OCI-M2 (cell line): ENCODE results near the gene EIF4A3.
"Not testable (repeated sequence)": the region's sequence is repeated elsewhere in the genome, so short reads cannot be mapped to it uniquely, and the experiment has no call there.

ENCODE experiments used
- DNase-seq: peaks from one replicate; lab custom pipeline; 2025; ENCODE audit not compliant: unreplicated experiment; lab: John Stamatoyannopoulos, UW

The EIF4A3 gene

DNA sequence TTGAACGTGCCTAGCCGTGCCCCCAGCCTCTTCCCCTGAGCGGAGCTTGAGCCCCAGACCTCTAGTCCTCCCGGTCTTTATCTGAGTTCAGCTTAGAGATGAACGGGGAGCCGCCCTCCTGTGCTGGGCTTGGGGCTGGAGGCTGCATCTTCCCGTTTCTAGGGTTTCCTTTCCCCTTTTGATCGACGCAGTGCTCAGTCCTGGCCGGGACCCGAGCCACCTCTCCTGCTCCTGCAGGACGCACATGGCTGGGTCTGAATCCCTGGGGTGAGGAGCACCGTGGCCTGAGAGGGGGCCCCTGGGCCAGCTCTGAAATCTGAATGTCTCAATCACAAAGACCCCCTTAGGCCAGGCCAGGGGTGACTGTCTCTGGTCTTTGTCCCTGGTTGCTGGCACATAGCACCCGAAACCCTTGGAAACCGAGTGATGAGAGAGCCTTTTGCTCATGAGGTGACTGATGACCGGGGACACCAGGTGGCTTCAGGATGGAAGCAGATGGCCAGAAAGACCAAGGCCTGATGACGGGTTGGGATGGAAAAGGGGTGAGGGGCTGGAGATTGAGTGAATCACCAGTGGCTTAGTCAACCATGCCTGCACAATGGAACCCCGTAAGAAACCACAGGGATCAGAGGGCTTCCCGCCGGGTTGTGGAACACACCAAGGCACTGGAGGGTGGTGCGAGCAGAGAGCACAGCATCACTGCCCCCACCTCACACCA lies 44.8 kb downstream of the EIF4A3 start:
- DNase-seq, result peak; percentile 8

DNA sequence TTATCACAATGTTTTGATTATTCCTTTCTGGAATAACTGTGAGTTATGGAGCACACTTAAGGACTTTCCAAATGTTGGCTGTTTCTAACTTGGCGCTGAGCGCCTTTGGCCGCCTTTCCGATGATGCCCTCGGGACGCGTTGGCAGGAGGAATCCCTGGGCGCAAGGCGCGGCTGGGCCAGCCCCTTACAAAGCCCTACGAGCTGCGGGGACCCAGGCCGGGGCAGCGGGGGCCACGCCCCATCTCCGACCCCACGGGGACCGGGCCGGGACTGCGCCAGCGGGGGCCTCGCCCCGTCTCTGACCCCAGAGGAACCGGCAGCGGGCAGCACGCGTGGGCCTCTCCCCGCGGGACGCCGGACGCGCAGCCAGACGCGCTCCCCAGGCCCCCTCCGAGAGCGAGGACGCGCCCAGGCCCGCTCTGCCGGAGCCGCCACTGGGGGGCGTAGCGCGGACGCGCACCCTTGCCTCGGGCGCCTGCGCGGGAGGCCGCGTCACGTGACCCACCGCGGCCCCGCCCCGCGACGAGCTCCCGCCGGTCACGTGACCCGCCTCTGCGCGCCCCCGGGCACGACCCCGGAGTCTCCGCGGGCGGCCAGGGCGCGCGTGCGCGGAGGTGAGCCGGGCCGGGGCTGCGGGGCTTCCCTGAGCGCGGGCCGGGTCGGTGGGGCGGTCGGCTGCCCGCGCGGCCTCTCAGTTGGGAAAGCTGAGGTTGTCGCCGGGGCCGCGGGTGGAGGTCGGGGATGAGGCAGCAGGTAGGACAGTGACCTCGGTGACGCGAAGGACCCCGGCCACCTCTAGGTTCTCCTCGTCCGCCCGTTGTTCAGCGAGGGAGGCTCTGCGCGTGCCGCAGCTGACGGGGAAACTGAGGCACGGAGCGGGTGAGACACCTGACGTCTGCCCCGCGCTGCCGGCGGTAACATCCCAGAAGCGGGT lies 45.6 kb downstream of the EIF4A3 start, which contains the start of gene GAA:
Gene GAA, plus strand, starts transcription at position 571 of the 935 bp plus-strand sequence. CDS start 3,006 bp downstream, outside the sequence.
- peak; percentile 37 for DNase-seq

DNA sequence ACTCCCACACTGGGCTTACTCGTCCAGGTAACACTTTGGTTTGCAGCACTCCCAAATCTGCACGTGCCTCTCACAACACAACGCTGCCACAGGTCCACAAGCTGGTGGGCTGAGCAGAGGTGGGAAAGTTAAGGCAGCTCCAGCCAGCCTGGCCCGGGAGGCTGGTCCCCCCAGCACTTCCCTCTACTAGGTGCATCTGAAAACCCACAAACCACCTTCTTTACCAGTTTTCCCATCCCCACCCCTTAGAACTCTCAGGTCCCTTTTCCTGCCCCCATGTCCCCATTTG lies 46.9 kb downstream of the EIF4A3 start:
- DNase-seq, result no peak

DNA sequence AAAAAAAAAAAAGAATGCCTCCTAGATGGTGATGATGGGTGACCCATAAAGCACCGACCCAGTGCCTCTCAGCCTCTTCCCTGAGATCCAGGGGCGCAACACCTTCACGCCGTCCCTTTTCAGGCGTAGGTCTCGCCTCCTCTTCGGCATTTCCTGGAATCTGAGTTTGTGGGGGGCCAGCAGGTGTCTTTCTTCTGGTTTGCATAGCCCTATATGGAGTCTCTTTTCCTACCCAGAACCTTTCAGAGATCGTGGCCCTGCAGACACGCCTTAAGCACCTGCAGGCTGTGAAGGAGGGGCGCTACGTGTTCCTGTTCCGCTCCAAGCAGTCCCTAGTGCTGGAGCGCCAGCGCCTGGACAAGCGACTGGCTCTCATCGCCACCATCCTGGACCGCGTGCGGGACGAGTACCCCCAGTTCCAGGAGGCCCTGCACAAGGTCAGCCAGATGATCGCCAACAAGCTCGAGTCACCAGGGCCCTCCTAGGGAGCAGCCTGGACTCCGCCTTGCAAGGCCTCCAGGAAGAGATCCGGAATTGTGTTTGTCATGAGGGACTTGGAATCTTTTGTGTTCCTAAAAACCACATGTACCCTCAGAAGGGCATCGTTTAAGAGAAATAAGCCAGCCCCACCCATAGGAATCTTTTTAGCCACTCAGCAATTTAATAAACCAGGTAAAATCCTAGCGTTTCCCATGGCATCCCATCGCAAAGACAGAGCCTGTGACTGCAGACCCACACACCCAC lies 47.5 kb downstream of the EIF4A3 start:
- DNase-seq, result no peak

DNA sequence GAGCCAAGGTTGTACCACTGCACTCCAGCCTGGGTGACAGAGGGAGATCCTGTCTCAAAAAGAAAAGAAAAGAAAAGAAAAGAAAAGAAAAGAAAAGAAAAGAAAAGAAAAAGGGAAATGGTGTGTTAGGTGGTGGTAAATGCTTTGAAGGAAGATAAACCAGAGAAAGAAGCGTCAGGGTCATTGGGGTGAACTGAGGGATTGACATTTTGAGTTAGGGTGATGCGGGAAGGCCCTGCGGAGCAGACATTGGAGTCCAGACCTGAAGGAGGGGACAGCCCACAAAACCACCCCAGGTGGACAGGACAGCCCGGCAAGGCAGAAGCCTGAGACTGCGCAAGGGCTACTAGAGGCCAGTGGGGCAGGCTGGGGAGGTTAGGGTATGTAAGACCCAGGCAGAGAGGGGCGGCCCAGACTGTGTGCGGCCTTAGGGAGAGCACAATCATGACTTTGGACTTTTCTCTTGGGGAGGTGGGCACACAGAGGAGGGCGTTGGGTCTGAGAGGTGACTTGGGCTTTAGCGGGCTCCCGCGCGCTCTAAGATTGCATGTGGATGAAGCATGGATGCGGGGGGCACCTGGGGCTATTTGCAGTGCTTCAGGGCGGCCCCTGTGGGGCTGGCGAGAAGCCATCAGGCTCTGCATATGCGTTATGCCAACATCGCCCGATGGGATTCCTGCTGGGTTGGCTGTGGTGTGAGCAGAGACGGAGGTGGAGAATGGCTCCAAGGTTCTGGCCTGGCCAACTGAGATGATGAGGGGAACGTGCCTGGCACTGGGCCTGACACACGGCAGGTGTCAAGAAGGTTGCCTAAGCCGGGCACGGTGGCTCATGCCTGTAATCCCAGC lies 48.9 kb downstream of the EIF4A3 start:
- DNase-seq, result no peak

DNA sequence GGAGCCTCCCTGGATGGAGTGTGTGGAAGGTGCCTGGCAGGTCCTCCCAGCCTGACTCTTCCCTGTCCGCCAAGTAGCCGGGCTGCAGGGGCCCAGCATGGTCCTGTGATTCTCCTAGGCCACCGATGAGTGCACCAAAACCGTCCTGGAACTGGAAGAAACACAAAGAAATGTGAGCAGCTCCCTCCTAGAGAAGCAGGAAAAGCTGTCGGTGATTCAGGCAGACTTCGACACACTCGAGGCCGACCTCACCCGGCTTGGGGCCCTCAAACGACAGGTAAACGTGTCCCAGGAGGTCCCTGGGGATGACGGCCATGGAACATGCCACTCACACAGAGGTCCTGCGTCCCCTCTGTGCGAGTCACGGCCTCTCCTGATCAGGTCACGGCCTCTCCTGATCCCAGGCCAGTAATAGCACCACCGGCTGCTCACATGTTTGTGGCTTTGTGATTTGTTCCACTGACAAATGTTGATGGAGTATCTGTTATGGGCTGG lies 49.8 kb downstream of the EIF4A3 start:
- no peak for DNase-seq

DNA sequence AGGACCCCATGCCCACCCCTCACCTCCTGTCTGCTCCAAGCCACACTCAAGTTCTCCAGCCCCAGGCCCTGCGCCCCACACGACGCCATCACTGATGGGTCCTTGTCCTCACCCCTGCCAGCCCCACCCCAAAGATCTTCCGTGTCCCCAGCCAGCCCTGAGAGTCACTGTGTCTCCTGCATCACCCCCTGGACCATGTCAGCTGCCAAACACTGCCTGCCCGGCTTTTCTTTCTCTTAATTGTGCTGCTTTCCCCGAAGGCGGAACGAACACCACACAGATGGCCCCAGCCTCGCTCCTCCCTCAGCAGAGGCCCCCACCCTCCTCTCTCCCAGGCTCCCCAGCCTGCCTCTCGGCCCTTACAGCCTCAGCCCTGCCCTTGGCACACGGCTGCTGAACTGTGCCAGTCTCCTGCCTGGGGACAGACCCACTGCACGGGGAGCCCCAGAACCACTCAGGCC lies 50.3 kb downstream of the EIF4A3 start:
- no peak for DNase-seq

DNA sequence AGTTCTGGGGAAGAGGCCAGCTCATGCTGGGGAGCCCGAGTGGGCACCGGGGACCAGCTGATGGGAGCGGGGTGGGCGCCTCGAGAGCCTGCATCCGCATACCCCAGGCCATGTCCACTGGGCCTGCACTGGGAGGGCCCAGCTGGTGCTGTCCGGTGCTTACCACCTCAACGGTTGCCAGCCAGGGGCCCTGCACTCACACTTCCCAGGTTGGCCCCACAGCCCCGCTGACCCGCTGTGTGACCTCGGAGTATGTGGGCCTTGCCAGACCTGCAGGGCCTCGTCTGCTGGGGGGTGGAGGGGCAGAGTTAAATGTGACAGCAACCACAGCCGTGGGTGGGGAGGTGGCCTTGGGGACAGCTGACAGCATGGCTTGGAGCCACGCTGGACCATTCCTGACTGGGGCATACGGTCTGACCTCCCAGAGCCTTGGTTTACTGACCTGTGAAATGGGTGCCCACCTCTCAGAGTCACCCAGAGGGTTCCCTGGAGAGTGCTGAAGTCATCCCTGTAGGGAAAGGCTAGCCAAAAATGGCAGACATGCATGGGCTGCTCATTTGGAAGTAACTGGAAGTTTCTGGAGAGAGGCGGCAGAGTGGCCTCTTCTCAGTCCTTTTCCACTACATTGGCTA lies 51.0 kb downstream of the EIF4A3 start:
- no peak for DNase-seq

DNA sequence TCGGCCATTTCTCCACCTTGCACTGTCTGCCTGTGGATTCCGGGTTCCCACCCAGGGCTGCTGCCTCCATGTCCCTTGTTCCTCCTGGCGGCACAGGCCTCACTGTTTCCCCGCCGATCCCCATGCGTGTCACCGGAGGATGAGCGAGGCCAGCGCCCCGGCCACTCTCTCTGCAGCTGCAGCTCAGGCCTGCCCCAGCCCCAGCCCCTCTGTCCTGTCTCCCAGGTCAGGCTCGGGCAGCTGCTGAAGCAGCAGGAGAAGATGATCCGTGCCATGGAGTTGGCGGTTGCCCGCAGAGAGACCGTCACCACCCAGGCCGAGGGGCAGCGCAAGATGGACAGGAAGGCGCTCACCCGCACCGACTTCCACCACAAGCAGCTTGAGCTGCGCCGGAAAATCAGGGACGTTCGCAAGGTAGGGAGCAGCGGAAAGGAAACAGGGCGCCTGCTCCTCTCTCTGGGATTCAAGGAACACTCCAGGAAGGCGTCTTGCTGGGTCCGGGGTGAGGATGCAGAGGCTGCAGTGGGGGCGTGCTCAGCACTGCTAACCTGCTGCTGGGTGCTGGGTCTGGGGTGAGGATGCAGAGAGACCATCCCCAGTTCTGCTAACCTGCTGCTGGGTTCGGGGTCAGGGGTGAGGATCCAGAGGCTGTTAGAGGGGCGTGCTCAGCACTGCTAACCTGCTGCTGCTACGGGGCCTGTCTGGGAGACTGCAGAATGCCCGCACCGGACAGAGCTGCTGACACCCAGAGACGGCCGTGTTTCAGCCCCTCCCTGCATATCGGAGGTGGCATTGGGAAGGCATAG lies 51.7 kb downstream of the EIF4A3 start:
- DNase-seq, result no peak

DNA sequence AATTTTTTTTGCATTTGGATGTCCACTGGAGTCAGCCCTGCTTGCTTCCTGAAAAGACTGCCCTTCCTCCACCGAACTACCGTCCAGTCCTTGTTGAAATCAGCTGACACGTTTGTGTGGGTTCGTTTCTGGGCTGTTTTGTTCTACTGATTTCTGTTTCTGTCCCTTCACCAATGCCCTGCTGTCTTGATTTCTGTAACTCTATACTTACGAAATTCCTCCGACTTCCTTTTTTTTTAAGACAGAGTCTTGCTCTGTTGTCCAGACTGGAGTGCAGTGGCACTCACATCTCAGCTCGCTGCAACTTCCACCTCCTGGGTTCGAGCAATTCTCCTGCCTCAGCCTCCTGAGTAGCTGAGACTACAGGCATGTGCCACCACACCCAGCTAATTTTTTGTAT lies 54.0 kb downstream of the EIF4A3 start:
- DNase-seq, result no peak

DNA sequence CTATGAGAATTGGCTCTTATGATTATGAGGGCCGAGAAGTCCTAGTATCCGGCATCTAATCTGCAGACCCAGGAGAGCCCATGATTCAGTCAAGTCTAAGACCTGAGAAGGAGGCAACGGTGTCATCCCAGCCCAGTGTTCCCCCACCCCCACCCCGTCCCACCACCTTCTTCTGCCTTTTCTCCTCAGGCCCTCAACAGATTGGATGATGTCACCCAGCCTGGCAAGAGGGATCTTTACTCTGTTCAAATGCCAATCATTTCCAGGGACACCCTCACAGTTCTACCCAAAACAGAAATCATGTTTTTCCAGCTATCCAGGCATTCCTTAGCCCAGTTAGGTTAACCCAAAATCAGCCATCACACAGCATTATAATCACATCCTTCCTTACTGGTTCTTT lies 55.6 kb downstream of the EIF4A3 start:
- no peak for DNase-seq

DNA sequence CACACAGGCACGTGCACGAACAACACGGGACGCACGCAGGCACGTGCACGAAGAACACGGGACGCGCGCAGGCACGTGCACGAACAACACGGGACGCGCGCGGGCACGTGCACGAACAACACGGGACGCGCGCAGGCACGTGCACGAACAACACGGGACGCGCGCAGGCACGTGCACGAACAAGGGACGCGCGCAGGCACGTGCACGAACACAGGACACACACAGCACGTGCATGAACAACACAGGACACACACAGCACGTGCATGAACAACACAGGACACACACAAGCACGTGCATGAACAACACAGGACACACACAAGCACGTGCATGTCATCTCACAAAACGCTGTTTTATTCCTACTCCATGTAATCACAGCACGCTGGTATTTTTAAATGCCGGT lies 56.8 kb downstream of the EIF4A3 start:
- DNase-seq, result not testable (repeated sequence)

DNA sequence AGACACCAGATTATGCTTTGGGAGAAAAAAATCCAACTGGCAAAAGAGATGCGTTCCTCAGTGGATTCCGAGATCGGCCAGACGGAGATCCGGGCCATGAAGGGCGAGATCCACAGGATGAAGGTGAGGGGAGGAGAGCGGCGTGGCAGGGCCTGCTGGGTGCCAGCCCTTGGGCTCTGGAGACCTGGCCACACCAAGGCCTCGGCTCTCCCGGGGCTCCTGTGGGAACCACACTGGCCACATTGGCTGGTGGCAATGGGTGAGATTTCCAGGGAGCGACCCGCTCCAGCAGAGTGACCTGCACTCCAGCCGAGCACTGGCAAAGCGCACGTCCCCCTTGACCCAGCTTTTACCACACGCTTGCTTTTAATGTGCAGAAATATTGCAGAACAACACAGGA lies 57.2 kb downstream of the EIF4A3 start:
- DNase-seq, result no peak

DNA sequence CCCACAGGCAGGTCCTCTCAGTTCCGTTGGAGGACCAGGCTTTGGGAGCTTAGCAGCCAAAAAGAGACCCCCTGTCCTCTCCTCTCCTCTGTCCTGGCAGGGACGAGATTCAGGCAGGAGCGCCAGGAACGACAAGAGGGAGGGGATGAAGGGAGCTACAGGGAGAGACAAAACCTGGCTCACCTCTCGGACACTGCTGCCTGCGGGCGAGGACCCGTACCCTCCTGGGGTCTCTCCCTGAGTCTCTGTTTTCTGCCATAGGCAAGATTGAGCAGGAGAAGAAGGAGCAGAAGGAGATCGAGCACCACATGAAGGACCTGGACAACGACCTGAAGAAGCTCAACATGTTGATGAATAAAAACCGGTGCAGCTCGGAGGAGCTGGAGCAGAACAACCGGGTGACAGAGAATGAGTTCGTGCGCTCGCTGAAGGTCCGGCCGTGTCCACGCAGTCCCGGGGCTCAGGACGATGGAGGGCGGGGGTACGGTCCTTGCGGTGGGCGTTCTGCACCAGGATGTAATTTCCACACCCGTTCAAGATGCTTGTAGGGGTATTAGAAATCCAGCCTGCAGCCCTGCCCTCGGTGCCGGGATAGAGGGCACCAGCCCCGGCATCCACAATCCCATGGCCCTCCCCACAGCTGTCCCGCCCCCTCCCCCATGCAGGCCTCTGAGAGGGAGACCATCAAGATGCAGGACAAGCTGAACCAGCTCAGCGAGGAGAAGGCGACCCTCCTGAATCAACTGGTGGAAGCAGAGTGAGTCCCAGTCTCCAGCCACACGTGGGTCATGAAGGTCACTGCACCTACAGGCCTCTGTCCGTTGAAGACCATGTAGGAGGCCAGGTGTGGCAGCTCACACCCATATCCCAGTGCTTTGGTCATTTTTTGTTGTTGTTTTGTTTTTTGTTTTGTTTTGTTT lies 59.3 kb downstream of the EIF4A3 start:
- no peak for DNase-seq

DNA sequence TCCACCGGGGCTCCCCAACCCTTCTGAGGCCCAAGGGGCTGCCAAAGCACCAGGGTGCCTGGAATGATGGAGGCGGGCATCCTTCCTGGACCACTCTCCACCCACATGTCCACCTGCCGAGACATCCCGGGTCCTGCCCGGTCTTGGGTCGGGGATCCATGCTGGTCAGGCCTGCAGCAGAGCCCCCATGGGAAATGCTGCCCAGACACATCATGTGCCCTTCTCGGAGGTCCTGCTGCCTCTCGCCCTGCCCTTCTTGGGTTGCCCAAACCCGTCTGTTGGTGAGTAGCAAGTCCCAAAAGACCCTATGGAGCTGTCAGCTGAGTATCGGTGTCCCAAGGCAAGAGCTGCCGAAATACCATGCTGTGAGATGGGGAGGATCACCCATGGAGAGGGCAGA lies 60.3 kb downstream of the EIF4A3 start:
- DNase-seq, result no peak

DNA sequence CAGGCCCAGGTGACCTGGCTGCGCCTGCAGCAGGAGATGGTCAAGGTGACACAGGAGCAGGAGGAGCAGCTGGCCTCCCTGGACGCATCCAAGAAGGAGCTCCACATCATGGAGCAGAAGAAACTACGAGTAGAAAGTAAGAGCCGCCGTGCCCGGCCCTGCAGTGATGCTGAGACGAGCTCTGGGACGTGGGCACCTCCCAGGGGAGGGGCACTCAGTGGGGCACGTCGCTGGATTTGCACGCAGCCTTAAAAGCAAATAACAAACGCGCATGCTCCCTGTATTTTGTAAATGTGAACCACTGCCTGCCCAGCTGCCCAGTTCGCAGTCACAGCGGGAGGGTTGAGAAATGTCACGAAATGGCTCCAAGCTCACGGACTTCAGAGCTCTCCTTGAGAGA lies 60.8 kb downstream of the EIF4A3 start:
- DNase-seq, result no peak

DNA sequence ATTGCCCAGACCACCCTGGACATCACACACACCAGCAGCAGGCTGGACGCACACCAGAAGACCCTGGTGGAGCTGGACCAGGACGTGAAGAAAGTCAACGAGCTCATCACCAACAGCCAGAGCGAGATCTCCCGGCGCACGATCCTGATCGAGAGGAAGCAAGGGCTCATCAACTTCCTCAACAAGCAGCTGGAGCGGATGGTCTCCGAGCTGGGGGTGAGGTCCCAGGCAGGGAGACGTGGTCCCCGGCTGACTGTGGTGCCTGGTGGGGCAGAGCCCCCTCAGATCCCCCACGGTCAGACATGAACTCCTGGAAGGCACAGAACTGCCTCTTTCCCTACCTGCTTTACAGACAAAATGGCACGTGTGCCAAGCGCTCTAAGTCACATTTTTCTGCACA lies 62.2 kb downstream of the EIF4A3 start:
- DNase-seq, result no peak
